ENCODE results near the gene ZNF497. TPM values are rescaled to one million over a fixed set of nuclear protein-coding genes. Genes with fewer than 3 reads are reported as not detected.
A peak's percentile ranks its signal among the peaks of the same experiment; 100 is the strongest.

The ZNF497 gene
- total and polyA plus RNA-seq, 10 of the 15 experiments (the other 5 are each of a cell fraction or from before 2014, with no cell fraction given): 0.09 to 0.82 (median 0.28) TPM

GRCh38 chr19:58386576-58387337 lies 24.2 kb upstream of the ZNF497 start, which contains the start of gene RPS5 (continued):
- TF ChIP-seq NRF1 (conservative IDR thresholded peaks at IDR 0.05; ENCODE audit: low read depth, low read length): peak; percentile 66
- no peak; the same call in 1 of the 2 replicates for TF ChIP-seq SIN3A (IDR thresholded peaks at IDR 0.05; ENCODE audit: low read depth, low read length)
- TF ChIP-seq ATF2 (IDR thresholded peaks at IDR 0.05; ENCODE audit: low read length): no peak
- no peak for TF ChIP-seq CEBPB (IDR thresholded peaks at IDR 0.05; ENCODE audit: borderline replicate concordance in 1 of 2, low read depth in 2 of 2, low read length in 2 of 2)
- TF ChIP-seq STAT1 (conservative IDR thresholded peaks at IDR 0.05): no peak
- no peak for TF ChIP-seq TCF7 (IDR thresholded peaks at IDR 0.05; ENCODE audit: borderline replicate concordance)
- no peak for TF ChIP-seq FOXK2 (IDR thresholded peaks at IDR 0.05)
- no peak for TF ChIP-seq RELA (IDR thresholded peaks at IDR 0.05; ENCODE audit: borderline replicate concordance, partially characterized antibody)
- TF ChIP-seq KAT2A (conservative IDR thresholded peaks at IDR 0.05; ENCODE audit: control insufficient read depth, low read depth, low read length): no peak
- peak; percentile 77; the same call in 1 of the 2 replicates for TF ChIP-seq ZNF687 (IDR thresholded peaks at IDR 0.05)
- TF ChIP-seq ZBTB40 (IDR thresholded peaks at IDR 0.05; ENCODE audit: borderline replicate concordance): peak; percentile 96
- TF ChIP-seq USF2 (IDR thresholded peaks at IDR 0.05; ENCODE audit: borderline replicate concordance, low read depth, low read length): no peak; the same call in 1 of the 2 replicates
- no peak for TF ChIP-seq SMC3 (IDR thresholded peaks at IDR 0.05; ENCODE audit: borderline replicate concordance, low read length)
- TF ChIP-seq CREB1 (IDR thresholded peaks at IDR 0.05; ENCODE audit: low read depth): peak; percentile 93
- TF ChIP-seq TARDBP (IDR thresholded peaks at IDR 0.05; ENCODE audit: borderline replicate concordance): no peak
- peak; percentile 91 for TF ChIP-seq POLR2A (IDR thresholded peaks at IDR 0.05; ENCODE audit: low read depth, low read length)
- TF ChIP-seq ZBED1 (IDR thresholded peaks at IDR 0.05; ENCODE audit: borderline replicate concordance): 0 out of 2 replicates have a peak, but pooled peaks have one; percentile 35
- TF ChIP-seq EZH2 (IDR thresholded peaks at IDR 0.05; ENCODE audit: borderline replicate concordance, control insufficient read depth, low read depth, low read length): no peak
- no peak for TF ChIP-seq NFXL1 (IDR thresholded peaks at IDR 0.05; ENCODE audit: borderline replicate concordance)
- no peak for TF ChIP-seq ZNF274 (IDR thresholded peaks at IDR 0.05; ENCODE audit: insufficient read depth, insufficient read length)
- no peak for TF ChIP-seq CBX3 (IDR thresholded peaks at IDR 0.05; ENCODE audit: borderline replicate concordance, low read depth)

All from GM12878 (cell line).